ENCODE data around the gene SLX4IP.

Gene SLX4IP

DNA sequence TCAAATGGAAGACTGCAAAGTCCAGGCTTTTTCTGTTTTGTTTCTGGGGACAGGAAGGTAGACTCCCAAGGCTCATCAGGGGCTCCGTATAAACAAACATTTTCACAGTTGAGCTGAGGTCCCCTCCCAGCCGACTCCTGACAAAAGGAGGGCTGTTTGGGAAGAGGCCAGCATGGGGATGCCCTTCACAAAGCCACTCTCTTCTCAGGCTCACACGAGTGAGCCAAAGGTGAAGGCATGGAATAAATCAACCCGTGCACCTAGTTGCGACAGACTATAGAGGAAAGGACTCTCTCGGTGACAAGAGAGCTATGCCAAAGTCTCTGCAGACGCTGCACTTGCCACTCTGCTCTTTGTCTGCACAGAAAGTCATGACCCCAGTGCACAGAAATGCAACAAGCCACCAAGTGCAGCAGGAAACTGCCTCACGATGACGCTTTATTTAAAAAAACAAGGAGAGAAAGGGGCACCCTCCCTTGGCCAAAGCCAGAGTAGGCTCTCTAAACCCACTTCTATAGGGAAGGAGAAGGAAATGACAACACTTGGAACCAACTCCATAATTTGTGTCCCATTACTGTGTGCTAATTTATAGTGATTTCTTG lies 217.7 kb downstream of the SLX4IP start:
- Histone ChIP-seq H3K27me3 (ENCODE audit: control insufficient read depth, insufficient read depth, low read length) (no peaks in the 10 kb centered on the region), H3K9ac (ENCODE audit: low read depth, low read length) (peak overlapping the region; percentile 51), H3K4me3 (ENCODE audit: low read length) (no peak overlapping the region), H3K36me3 (ENCODE audit: insufficient read depth, low read length) (peaks cover 53% of the 10 kb centered on the region), H3K4me2 (ENCODE audit: low read length) (peak overlapping the region; percentile 62), H3K9me3 (replicated peaks; ENCODE audit: low read length) (no peaks in the 10 kb centered on the region), H3K4me1 (ENCODE audit: control insufficient read depth, insufficient read depth, low read length) (peaks cover 55% of the 10 kb centered on the region)

DNA sequence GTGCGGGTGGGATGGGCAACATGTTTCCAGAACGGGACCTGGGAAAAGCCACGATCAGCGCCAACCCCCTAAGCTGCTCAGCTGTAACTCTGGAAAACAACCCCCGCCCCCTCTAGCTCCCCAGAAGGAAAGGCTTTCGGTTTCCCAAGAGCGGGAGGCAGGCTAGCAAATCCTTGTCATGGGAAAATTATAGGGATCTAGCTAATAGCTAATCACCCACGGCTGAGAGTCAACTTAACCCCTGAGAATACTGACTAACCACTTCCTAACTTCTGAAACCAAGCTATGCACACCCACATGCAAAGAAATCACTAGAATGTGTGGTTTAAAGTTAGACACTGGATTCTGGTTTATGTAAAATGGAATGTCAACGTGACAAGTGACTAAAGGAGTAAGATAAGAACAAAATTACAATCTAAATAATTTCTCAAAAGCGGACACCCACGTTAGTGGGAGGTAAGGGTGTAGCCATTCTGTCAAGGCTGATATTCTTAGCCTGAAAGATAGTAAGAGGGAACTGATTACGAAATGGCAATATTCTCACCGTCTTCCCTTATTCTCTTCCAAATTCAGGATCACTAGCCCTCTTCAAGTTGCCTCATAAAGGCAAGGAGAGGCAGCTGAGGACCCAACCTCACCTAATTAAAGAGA lies 218.6 kb downstream of the SLX4IP start:
- Histone ChIP-seq H3K4me1 (ENCODE audit: control insufficient read depth, insufficient read depth, low read length) (peaks cover 51% of the 10 kb centered on the region), H3K4me2 (ENCODE audit: low read length) (peak overlapping the region; percentile 62), H3K27me3 (ENCODE audit: control insufficient read depth, insufficient read depth, low read length) (no peaks in the 10 kb centered on the region), H3K9ac (ENCODE audit: low read depth, low read length) (peak overlapping the region; percentile 51), H3K36me3 (ENCODE audit: insufficient read depth, low read length) (peaks cover 50% of the 10 kb centered on the region), H3K4me3 (ENCODE audit: low read length) (peak overlapping the region; percentile 20), H3K9me3 (replicated peaks; ENCODE audit: low read length) (no peaks in the 10 kb centered on the region)

DNA sequence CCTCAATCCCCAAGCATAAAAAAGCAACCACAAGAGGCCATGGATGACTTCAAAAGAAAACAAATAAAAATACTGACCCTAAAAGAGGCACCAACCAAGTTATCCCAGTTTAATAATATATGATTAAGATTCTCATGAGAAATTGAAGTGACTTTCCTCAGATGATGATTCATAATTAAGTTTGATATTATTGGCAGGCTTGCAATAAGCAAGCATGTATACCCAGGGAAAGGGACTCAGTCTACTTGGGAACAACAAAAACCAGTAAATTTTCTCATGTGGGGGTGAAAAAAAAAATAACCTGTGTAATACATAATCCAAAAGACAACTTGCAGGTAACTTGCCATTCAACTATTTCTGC lies 219.1 kb downstream of the SLX4IP start:
- peak overlapping the region; percentile 62 for H3K4me2 ChIP-seq (ENCODE audit: low read length)
- no peaks in the 10 kb centered on the region for H3K9me3 ChIP-seq (replicated peaks; ENCODE audit: low read length)
- H3K4me1 ChIP-seq (ENCODE audit: control insufficient read depth, insufficient read depth, low read length), result peaks cover 46% of the 10 kb centered on the region
- peak overlapping the region; percentile 51 for H3K9ac ChIP-seq (ENCODE audit: low read depth, low read length)
- H3K27me3 ChIP-seq (ENCODE audit: control insufficient read depth, insufficient read depth, low read length), result no peaks in the 10 kb centered on the region
- H3K4me3 ChIP-seq (ENCODE audit: low read length), result no peak overlapping the region
- H3K36me3 ChIP-seq (ENCODE audit: insufficient read depth, low read length), result peaks cover 47% of the 10 kb centered on the region

DNA sequence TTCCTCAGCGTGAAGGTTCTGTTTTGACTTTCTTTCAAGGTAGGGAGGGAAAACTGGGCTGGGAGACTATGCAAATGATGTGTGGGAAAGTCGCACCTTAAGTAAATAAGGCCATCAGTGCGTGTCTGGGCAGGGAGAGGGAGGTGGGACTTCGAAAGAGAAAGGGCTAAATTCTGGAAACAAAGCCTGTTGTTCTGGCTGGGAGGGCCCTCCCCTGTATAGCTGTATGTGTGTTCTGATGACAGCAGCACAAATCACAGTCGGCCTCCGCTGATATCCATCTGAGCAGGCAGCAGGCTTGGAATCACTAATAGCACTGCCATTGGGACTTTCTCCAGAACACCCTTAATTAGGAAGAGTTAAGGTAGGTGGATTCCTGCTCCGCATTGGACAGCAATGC lies 219.5 kb downstream of the SLX4IP start:
- H3K9me3 ChIP-seq (replicated peaks; ENCODE audit: low read length), result no peaks in the 10 kb centered on the region
- peaks cover 44% of the 10 kb centered on the region for H3K4me1 ChIP-seq (ENCODE audit: control insufficient read depth, insufficient read depth, low read length)
- H3K27me3 ChIP-seq (ENCODE audit: control insufficient read depth, insufficient read depth, low read length), result no peaks in the 10 kb centered on the region
- peak overlapping the region; percentile 38 for H3K9ac ChIP-seq (ENCODE audit: low read depth, low read length)
- peak overlapping the region; percentile 6 for H3K4me2 ChIP-seq (ENCODE audit: low read length)
- H3K36me3 ChIP-seq (ENCODE audit: insufficient read depth, low read length), result peaks cover 43% of the 10 kb centered on the region
- H3K4me3 ChIP-seq (ENCODE audit: low read length), result no peak overlapping the region

DNA sequence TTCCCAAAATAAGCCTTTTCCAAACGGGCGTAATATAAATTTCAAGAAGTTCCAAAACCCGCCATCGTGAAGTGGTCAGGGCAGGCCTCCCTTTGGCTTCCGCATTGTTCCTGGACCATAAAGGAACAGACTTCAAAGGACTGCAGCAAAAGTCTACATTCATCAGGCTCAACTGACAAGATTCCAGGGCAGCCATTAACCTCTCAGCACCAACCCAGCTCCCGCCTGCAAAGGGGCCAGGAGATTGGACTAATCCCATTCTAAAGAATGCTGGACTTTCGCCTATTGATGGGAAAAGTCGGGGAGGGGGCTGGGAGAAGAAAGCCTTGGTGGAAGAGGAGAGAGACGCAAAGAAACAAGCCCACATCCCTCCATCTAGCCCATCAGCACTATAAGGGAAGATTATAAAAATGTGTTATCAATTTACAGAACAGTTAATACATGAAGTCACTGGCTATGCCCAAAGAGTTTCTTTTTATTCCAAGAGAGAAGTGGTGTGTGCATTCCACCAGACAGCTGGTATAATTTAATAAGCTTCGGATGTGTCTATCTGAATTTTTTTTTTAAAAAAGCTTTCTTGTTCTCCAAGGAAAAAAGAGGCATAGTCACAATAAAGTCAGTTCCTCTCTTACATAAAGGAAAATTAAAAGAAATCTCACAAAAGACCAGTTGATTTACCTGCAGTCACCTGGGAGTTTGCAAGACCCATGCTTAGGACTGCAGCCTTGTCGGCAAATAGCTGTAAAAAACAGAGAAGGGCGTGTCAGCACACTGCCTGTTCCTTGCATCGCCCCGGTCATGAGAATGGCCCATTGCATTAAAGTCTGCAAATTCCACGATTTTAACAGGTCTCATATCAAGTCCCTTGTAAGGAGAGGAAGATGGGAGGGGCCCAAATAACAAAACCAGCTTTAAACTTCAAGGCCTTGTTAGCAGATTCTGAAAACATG lies 220.9 kb downstream of the SLX4IP start:
- H3K4me3 ChIP-seq (ENCODE audit: low read length), result no peak overlapping the region
- H3K4me1 ChIP-seq (ENCODE audit: control insufficient read depth, insufficient read depth, low read length), result peaks cover 49% of the 10 kb centered on the region
- no peaks in the 10 kb centered on the region for H3K27me3 ChIP-seq (ENCODE audit: control insufficient read depth, insufficient read depth, low read length)
- no peaks in the 10 kb centered on the region for H3K9me3 ChIP-seq (replicated peaks; ENCODE audit: low read length)
- H3K4me2 ChIP-seq (ENCODE audit: low read length), result no peak overlapping the region
- H3K36me3 ChIP-seq (ENCODE audit: insufficient read depth, low read length), result peaks cover 31% of the 10 kb centered on the region
- no peak overlapping the region for H3K9ac ChIP-seq (ENCODE audit: low read depth, low read length)

DNA sequence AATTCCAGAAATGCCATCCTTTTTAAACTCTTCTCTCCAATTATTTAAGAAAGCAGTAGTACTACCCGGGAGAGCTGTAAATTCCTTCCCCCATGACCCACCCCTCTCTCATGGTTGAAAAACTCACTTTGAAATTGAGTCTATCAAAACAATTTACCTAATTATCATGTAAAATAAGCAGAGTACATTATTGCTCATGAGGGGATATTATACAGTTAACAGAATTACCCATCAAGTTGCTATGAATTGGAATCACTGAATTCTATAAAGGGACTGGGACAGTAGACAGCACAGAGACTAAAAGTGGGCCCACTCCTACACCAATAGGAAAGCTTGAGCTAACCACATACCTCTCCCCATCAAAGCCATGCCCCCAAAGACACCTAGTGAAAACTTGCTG lies 222.3 kb downstream of the SLX4IP start:
- H3K4me2 ChIP-seq (ENCODE audit: low read length), result no peak overlapping the region
- H3K9ac ChIP-seq (ENCODE audit: low read depth, low read length), result no peak overlapping the region
- peaks cover 39% of the 10 kb centered on the region for H3K4me1 ChIP-seq (ENCODE audit: control insufficient read depth, insufficient read depth, low read length)
- no peaks in the 10 kb centered on the region for H3K27me3 ChIP-seq (ENCODE audit: control insufficient read depth, insufficient read depth, low read length)
- H3K36me3 ChIP-seq (ENCODE audit: insufficient read depth, low read length), result peaks cover 37% of the 10 kb centered on the region
- no peaks in the 10 kb centered on the region for H3K9me3 ChIP-seq (replicated peaks; ENCODE audit: low read length)
- H3K4me3 ChIP-seq (ENCODE audit: low read length), result no peak overlapping the region

DNA sequence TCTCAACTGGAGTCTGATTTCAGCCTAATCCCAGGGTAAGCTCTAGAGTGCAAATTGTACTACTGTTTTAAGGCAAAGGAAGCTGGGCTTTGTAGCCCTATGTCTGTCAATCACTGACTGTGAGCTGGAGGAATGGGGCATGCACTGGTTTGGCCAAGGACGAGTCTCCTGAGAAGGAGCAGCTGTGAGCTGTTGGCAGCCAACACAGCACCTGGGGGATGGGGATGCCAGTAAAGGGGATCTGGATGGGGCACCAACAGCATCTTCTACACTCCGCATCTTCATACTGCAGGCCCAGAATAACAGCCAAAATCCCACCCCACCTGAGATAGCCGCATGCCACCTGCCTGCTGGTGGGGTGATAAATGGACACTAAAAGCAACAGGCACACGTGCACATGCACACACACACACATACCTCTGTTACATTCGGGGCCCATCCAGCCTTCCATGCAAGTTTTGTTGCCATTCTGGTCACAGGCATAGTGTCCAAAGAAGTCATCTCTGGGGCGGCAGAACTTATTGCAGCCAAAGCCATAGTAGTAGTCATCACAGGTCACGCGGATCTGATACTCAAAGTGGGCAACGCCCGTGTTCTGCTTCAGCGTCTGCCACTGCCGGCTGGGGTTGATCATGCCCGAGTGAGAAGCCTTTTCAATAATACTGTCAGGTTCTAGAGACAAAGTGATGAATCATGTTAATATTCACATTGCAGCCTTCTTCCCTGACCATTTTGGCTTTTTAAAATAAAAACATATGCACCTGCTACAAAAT lies 223.1 kb downstream of the SLX4IP start:
- no peak overlapping the region for H3K9ac ChIP-seq (ENCODE audit: low read depth, low read length)
- H3K4me1 ChIP-seq (ENCODE audit: control insufficient read depth, insufficient read depth, low read length), result peaks cover 31% of the 10 kb centered on the region
- no peaks in the 10 kb centered on the region for H3K9me3 ChIP-seq (replicated peaks; ENCODE audit: low read length)
- H3K4me3 ChIP-seq (ENCODE audit: low read length), result no peak overlapping the region
- H3K27me3 ChIP-seq (ENCODE audit: control insufficient read depth, insufficient read depth, low read length), result no peaks in the 10 kb centered on the region
- H3K4me2 ChIP-seq (ENCODE audit: low read length), result no peak overlapping the region
- peaks cover 36% of the 10 kb centered on the region for H3K36me3 ChIP-seq (ENCODE audit: insufficient read depth, low read length)

DNA sequence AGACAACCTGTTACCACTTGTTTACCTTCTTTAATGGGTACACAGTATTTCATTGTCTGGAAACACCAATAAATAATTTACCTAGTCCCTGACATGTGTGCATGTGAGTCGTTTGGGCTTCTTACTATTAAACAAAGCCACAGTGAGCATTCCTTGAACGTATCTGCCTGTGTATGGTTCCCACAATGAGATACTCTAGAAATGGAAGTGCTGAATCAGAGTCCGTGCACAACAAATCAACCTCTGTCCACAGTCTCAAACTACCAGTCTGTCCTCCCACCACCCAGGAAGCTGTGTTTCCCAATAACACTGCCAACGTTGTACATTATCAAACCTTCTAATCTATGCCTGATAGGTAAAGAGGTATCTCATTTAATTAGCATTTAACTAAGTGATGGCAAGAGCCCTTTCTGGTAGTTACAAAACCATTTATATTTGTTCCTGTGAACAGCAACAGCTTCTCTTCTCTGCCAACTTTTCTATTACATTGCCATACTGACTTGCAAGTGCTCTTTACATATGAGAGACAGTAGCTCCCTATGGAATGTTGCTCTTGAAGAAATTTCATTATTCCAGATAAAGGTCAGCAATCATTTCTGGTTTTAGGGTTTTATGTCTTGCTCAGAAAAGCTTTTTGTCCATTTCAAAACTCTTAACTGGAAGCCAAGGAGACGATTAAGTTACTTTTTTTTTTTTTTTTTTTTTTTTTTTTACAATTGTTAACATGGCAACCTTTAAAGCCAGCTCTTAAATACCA lies 223.9 kb downstream of the SLX4IP start:
- Histone ChIP-seq H3K4me2 (ENCODE audit: low read length) (no peak overlapping the region), H3K4me3 (ENCODE audit: low read length) (no peak overlapping the region), H3K4me1 (ENCODE audit: control insufficient read depth, insufficient read depth, low read length) (peaks cover 23% of the 10 kb centered on the region), H3K36me3 (ENCODE audit: insufficient read depth, low read length) (peaks cover 36% of the 10 kb centered on the region), H3K27me3 (ENCODE audit: control insufficient read depth, insufficient read depth, low read length) (no peaks in the 10 kb centered on the region), H3K9ac (ENCODE audit: low read depth, low read length) (no peak overlapping the region), H3K9me3 (replicated peaks; ENCODE audit: low read length) (no peaks in the 10 kb centered on the region)

DNA sequence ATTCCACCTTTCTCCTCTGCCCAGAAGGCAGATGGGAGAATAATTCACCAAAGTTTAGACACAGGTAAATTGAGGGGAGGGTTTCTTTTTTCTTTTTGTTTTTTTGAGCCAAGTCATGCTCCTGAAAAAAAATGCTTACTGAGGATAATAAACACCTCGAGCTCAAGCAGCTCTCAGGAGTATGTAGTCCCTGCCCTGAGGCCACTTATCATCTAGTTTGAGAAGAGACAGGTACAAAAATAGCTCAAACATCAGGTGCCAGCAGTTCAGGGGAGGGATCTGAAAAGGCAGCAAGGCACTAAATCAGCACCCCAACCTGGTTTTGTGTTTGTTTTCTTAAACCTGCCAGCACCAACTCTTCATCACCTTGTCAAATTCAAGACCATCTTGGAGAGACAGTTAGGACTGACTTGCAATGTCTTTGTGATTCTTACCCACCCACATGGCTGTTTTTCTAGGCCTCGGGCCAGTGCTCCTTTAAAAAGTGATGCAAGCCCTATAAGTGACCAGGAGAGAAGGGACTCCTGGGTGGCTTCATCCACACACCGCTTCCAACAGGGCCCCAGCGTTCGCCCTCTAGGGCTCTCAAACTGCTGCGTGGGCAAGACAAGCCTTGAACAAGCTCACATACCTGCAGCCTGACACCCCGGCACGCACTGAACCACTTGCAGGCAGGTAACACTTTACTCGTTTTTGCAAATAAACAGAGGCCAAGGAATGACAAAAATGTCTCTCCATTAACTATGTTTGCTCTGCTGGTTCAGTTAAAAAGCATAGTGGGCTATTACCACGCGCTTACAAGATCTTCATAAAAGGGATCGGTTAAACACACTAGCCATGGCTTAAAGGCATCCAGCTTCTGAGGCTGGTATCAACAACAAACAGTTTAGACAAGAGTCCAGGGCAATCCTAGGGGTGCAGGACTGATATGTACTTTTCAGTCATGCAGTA lies 224.8 kb downstream of the SLX4IP start:
- Histone ChIP-seq H3K4me3 (ENCODE audit: low read length) (no peak overlapping the region), H3K27me3 (ENCODE audit: control insufficient read depth, insufficient read depth, low read length) (no peaks in the 10 kb centered on the region), H3K4me2 (ENCODE audit: low read length) (peak overlapping the region; percentile 19), H3K36me3 (ENCODE audit: insufficient read depth, low read length) (peaks cover 34% of the 10 kb centered on the region), H3K9me3 (replicated peaks; ENCODE audit: low read length) (no peaks in the 10 kb centered on the region), H3K4me1 (ENCODE audit: control insufficient read depth, insufficient read depth, low read length) (peaks cover 18% of the 10 kb centered on the region), H3K9ac (ENCODE audit: low read depth, low read length) (no peak overlapping the region)

DNA sequence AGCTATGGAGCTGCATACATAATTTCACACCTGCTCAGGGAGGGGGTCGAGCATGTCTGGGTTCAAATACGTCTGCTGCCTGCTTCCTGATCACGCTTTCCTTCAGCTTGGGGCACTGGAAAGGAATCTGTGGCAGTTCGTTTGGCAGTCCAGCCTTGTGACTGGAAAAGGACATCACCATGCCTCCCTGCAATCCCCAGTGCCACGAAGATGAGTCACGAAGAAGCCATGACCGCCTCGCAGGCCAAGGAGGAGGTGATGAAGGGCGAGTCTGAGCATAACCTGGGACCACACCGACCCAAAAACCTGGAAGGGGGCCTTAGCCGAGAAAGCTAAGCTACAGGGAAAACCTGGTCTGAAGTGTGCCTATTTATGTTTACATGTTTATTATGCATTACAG lies 225.6 kb downstream of the SLX4IP start:
- peaks cover 26% of the 10 kb centered on the region for H3K4me1 ChIP-seq (ENCODE audit: control insufficient read depth, insufficient read depth, low read length)
- no peaks in the 10 kb centered on the region for H3K9me3 ChIP-seq (replicated peaks; ENCODE audit: low read length)
- H3K36me3 ChIP-seq (ENCODE audit: insufficient read depth, low read length), result peaks cover 28% of the 10 kb centered on the region
- H3K4me2 ChIP-seq (ENCODE audit: low read length), result peak overlapping the region; percentile 19
- H3K4me3 ChIP-seq (ENCODE audit: low read length), result no peak overlapping the region
- H3K9ac ChIP-seq (ENCODE audit: low read depth, low read length), result no peak overlapping the region
- no peaks in the 10 kb centered on the region for H3K27me3 ChIP-seq (ENCODE audit: control insufficient read depth, insufficient read depth, low read length)

Measured in skeletal muscle satellite cell (primary cell).